ENCODE data around the gene ZNF683. TPM values are rescaled to one million over a fixed set of nuclear protein-coding genes. Genes with fewer than 3 reads are reported as not detected.

The ZNF683 gene
- total RNA-seq, 1 donor from 2014 or later: 1.2 TPM

GRCh38 chr1:26350343-26350700 lies 22.2 kb downstream of the ZNF683 start:
- H3K4me3 ChIP-seq: no peak overlapping the region
- intact Hi-C loops (cut with DNase I): no loop called here
- no peak for TF ChIP-seq CTCF (IDR thresholded peaks at IDR 0.05)
- ATAC-seq: no peak
- H3K9me3 ChIP-seq: no peaks in the 10 kb centered on the region
- no peak overlapping the region for H3K27ac ChIP-seq
- no peaks in the 10 kb centered on the region for H3K4me1 ChIP-seq
- no peaks in the 10 kb centered on the region for H3K27me3 ChIP-seq (ENCODE audit: low read depth)
- H3K36me3 ChIP-seq: no peaks in the 10 kb centered on the region
- DNase-seq: no peak

DNA sequence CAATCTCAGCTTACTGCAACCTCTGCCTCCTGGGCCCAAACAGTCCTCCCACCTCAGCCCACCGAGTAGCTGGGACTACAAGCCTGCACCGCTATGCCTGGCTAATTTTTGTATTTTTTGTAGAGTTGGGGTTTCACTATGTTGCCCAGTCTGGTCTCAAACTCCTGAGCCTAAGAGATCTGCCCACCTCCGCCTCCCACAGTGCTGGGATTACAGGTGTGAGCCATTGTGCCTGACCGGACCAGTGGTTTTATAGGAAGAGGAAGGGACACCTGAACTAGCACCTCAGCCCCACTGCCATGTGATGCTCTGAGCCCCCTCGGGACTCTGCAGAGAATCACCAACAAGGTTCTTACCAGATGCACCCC lies 22.7 kb downstream of the ZNF683 start:
- no peak for ATAC-seq
- no peak for DNase-seq
- intact Hi-C loops (cut with DNase I): no loop called here
- Histone ChIP-seq H3K9me3 (no peaks in the 10 kb centered on the region), H3K27me3 (ENCODE audit: low read depth) (no peaks in the 10 kb centered on the region), H3K27ac (no peak overlapping the region), H3K4me3 (no peak overlapping the region), H3K4me1 (no peaks in the 10 kb centered on the region), H3K36me3 (no peaks in the 10 kb centered on the region)
- no peak for TF ChIP-seq CTCF (IDR thresholded peaks at IDR 0.05)

GRCh38 chr1:26349188-26349876 lies 23.2 kb downstream of the ZNF683 start:
- TF ChIP-seq CTCF (IDR thresholded peaks at IDR 0.05): no peak
- intact Hi-C loops (cut with DNase I): no loop called here
- ATAC-seq: no peak
- Histone ChIP-seq H3K27ac (no peak overlapping the region), H3K36me3 (no peaks in the 10 kb centered on the region), H3K4me1 (no peaks in the 10 kb centered on the region), H3K9me3 (no peaks in the 10 kb centered on the region), H3K27me3 (ENCODE audit: low read depth) (no peaks in the 10 kb centered on the region), H3K4me3 (no peak overlapping the region)
- no peak for DNase-seq

GRCh38 chr1:26346274-26347033 lies 26.1 kb downstream of the ZNF683 start:
- H3K27me3 ChIP-seq (ENCODE audit: low read depth): no peaks in the 10 kb centered on the region
- ATAC-seq (no peak), DNase-seq (no peak)
- no peaks in the 10 kb centered on the region for H3K4me1 ChIP-seq
- no peak overlapping the region for H3K27ac ChIP-seq
- H3K36me3 ChIP-seq: no peaks in the 10 kb centered on the region
- TF ChIP-seq CTCF (IDR thresholded peaks at IDR 0.05): no peak
- H3K4me3 ChIP-seq: no peak overlapping the region
- no peaks in the 10 kb centered on the region for H3K9me3 ChIP-seq
- intact Hi-C loops (cut with DNase I): no loop called here

DNA sequence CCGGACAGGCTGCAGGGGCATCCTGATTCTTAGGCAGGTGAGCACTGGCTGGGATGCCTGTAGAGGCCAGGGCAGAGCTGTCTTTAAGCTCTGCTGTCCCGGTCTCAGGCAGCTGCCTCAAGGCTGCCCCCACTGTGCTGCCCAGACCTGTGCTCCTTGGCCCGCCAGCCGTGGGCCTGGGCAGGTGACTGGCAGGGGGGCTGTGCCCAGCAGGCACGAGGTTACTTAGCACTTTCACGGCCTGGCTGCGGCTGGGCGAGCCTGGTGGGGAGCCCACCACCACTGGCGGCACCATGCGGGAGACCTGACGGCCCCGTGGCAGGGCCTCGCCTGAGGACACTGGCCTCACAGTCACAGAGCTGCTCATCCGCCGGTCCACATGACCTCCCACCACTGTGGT lies 26.8 kb downstream of the ZNF683 start:
- H3K27me3 ChIP-seq (ENCODE audit: low read depth): no peaks in the 10 kb centered on the region
- no peak overlapping the region for H3K27ac ChIP-seq
- TF ChIP-seq CTCF (IDR thresholded peaks at IDR 0.05): no peak
- ATAC-seq: peak in 1 of 2 donors; percentile 6
- no peak for DNase-seq
- no peaks in the 10 kb centered on the region for H3K4me1 ChIP-seq
- H3K4me3 ChIP-seq: no peak overlapping the region
- intact Hi-C loops (cut with DNase I): no loop called here
- H3K9me3 ChIP-seq: no peaks in the 10 kb centered on the region
- no peaks in the 10 kb centered on the region for H3K36me3 ChIP-seq

Data from lower lobe of right lung (tissue), 2 donors.